ENCODE results near the gene ACVR1C. TPM values are rescaled to one million over a fixed set of nuclear protein-coding genes. Genes with fewer than 3 reads are reported as not detected.
A peak's percentile ranks its signal among the peaks of the same experiment; 100 is the strongest.

ACVR1C gene
- total RNA-seq, 1 experiment from 2014 or later: 1.2 TPM

DNA sequence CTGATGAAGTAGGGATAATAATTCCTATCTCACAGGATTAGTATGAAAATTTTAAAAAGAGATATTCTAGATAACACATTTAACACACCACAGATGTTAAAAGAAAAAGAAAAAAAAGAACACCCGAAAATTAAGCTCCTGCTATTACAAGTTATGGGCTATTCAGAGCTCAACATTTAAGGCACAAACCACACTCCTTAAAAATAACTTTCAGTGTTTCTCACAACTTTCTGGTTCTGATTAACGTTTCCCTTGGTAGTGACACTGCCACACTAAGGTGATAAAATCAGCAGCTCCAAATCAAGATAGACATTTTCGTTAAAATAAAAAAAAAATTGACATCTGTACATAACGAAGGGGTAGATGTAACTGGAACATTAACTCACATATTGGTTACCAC, 26.9 kb downstream of the ACVR1C start:
- ChIA-PET CTCF (interaction anchor here (1.0 to 2.6 kb wide), 3 partner anchors 27 to 299 kb away, joined by 3 to 11 read pairs (median 5); partner anchors contain the start of gene ACVR1C), POLR2A (no interaction called here)

DNA sequence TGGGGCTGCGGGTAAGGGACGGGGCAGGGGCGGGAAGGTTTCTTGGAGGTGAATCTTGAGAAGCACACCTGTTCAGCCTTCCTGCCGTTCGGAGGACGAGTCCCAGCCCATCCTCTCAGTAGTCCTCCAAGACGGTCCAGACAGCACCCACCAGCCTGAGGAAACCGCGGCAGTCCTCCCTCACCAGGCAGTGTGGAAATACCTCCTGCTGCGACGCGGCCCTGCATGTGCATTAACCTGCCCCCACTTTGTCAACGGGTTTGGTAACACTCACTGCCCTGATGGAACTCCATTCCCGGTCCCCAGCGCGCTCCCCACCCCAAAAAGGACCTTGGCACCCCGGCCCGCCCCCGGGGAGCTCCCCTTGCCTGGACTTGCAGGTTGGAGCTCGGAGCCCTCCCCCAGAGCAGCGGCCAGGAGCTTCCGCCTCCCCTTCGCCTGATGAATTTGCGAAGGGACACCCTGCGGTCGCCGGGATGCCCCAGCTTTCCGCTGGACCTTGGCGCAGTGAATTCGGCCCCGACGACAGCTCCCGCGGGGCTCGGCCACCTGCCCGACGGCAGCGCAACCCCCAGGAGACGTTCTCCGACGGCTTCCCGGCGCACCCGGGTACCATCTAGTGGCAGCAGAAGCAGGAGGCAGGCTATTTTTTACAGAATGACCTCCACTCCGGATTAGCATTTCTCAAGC, 31.5 kb downstream of the ACVR1C start:
- POLR2A ChIA-PET: interaction anchor here (1.2 kb wide), 1 partner anchor 32 kb away, joined by 3 read pairs; no protein-coding TSS in a partner anchor
- Mint-ChIP-seq H3K4me3 (peak overlapping the region; percentile 54), H3K4me1 (peaks cover 4% of the 10 kb centered on the region), H3K36me3 (no peaks in the 10 kb centered on the region), H3K9me3 (no peaks in the 10 kb centered on the region), H3K27me3 (ENCODE audit: low read depth) (peaks cover 36% of the 10 kb centered on the region), H3K27ac (no peak overlapping the region)
- DNase-seq (ENCODE audit: low spot score) (peak; percentile 86), ATAC-seq (peak; percentile 94)
- CTCF ChIA-PET: interaction anchor here (0.5 to 4.4 kb wide), 16 partner anchors 16 to 295 kb away, joined by 3 to 41 read pairs (median 4); partner anchors contain the start of gene ACVR1C
- TF ChIP-seq SMAD3 (CRISPR knock-in tag; IDR thresholded peaks at IDR 0.05; ENCODE audit: borderline replicate concordance): no peak
- TF ChIP-seq FOXP1 (CRISPR knock-in tag; IDR thresholded peaks at IDR 0.05; ENCODE audit: borderline replicate concordance): peak; percentile 55; the same call in 1 of the 2 replicates
- TF ChIP-seq KAT7 (CRISPR knock-in tag; IDR thresholded peaks at IDR 0.05; ENCODE audit: borderline replicate concordance): 0 out of 2 replicates have a peak, but pooled peaks have one; percentile 43
- TF ChIP-seq, protein P1, sequence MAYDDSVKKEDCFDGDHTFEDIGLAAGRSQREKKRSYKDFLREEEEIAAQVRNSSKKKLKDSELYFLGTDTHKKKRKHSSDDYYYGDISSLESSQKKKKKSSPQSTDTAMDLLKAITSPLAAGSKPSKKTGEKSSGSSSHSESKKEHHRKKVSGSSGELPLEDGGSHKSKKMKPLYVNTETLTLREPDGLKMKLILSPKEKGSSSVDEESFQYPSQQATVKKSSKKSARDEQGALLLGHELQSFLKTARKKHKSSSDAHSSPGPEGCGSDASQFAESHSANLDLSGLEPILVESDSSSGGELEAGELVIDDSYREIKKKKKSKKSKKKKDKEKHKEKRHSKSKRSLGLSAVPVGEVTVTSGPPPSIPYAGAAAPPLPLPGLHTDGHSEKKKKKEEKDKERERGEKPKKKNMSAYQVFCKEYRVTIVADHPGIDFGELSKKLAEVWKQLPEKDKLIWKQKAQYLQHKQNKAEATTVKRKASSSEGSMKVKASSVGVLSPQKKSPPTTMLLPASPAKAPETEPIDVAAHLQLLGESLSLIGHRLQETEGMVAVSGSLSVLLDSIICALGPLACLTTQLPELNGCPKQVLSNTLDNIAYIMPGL (CRISPR knock-in tag; IDR thresholded peaks at IDR 0.05): peak; percentile 33; the same call in 1 of the 2 replicates
- 0 out of 2 replicates have a peak, but pooled peaks have one; percentile 52 for TF ChIP-seq RELA (CRISPR knock-in tag; IDR thresholded peaks at IDR 0.05; ENCODE audit: borderline replicate concordance)
- TF ChIP-seq, protein P2, sequence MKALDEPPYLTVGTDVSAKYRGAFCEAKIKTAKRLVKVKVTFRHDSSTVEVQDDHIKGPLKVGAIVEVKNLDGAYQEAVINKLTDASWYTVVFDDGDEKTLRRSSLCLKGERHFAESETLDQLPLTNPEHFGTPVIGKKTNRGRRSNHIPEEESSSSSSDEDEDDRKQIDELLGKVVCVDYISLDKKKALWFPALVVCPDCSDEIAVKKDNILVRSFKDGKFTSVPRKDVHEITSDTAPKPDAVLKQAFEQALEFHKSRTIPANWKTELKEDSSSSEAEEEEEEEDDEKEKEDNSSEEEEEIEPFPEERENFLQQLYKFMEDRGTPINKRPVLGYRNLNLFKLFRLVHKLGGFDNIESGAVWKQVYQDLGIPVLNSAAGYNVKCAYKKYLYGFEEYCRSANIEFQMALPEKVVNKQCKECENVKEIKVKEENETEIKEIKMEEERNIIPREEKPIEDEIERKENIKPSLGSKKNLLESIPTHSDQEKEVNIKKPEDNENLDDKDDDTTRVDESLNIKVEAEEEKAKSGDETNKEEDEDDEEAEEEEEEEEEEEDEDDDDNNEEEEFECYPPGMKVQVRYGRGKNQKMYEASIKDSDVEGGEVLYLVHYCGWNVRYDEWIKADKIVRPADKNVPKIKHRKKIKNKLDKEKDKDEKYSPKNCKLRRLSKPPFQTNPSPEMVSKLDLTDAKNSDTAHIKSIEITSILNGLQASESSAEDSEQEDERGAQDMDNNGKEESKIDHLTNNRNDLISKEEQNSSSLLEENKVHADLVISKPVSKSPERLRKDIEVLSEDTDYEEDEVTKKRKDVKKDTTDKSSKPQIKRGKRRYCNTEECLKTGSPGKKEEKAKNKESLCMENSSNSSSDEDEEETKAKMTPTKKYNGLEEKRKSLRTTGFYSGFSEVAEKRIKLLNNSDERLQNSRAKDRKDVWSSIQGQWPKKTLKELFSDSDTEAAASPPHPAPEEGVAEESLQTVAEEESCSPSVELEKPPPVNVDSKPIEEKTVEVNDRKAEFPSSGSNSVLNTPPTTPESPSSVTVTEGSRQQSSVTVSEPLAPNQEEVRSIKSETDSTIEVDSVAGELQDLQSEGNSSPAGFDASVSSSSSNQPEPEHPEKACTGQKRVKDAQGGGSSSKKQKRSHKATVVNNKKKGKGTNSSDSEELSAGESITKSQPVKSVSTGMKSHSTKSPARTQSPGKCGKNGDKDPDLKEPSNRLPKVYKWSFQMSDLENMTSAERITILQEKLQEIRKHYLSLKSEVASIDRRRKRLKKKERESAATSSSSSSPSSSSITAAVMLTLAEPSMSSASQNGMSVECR (CRISPR knock-in tag; IDR thresholded peaks at IDR 0.05; ENCODE audit: borderline replicate concordance): 0 out of 2 replicates have a peak, but pooled peaks have one; percentile 33
- TF ChIP-seq ZBTB21 (CRISPR knock-in tag; IDR thresholded peaks at IDR 0.05; ENCODE audit: borderline replicate concordance): no peak
- TF ChIP-seq, protein P3, sequence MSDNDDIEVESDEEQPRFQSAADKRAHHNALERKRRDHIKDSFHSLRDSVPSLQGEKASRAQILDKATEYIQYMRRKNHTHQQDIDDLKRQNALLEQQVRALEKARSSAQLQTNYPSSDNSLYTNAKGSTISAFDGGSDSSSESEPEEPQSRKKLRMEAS (CRISPR knock-in tag; IDR thresholded peaks at IDR 0.05): peak; percentile 75; the same call in 1 of the 2 replicates

More for the DNA sequence above, 26.9 kb downstream of the ACVR1C start:
- Mint-ChIP-seq H3K9me3 (no peaks in the 10 kb centered on the region), H3K4me3 (no peak overlapping the region), H3K36me3 (no peaks in the 10 kb centered on the region), H3K27me3 (ENCODE audit: low read depth) (peaks cover 25% of the 10 kb centered on the region), H3K4me1 (peaks cover 4% of the 10 kb centered on the region), H3K27ac (no peak overlapping the region)
- DNase-seq (ENCODE audit: low spot score) (no peak), ATAC-seq (no peak)
- TF ChIP-seq NR1H2 (CRISPR knock-in tag; IDR thresholded peaks at IDR 0.05) (no peak), GTF2I (CRISPR knock-in tag; conservative IDR thresholded peaks at IDR 0.05) (no peak), ZNF423 (CRISPR knock-in tag; IDR thresholded peaks at IDR 0.05) (no peak), PRRX2 (CRISPR knock-in tag; IDR thresholded peaks at IDR 0.05) (no peak), SMAD4 (CRISPR knock-in tag; IDR thresholded peaks at IDR 0.05) (no peak), IRF2 (CRISPR knock-in tag; IDR thresholded peaks at IDR 0.05; ENCODE audit: borderline replicate concordance, low read depth) (no peak), RELA (CRISPR knock-in tag; IDR thresholded peaks at IDR 0.05; ENCODE audit: borderline replicate concordance) (no peak), ZNF232 (CRISPR knock-in tag; IDR thresholded peaks at IDR 0.05) (no peak)
- TF ChIP-seq, protein P1 (CRISPR knock-in tag; IDR thresholded peaks at IDR 0.05): no peak
- TF ChIP-seq, protein P4, sequence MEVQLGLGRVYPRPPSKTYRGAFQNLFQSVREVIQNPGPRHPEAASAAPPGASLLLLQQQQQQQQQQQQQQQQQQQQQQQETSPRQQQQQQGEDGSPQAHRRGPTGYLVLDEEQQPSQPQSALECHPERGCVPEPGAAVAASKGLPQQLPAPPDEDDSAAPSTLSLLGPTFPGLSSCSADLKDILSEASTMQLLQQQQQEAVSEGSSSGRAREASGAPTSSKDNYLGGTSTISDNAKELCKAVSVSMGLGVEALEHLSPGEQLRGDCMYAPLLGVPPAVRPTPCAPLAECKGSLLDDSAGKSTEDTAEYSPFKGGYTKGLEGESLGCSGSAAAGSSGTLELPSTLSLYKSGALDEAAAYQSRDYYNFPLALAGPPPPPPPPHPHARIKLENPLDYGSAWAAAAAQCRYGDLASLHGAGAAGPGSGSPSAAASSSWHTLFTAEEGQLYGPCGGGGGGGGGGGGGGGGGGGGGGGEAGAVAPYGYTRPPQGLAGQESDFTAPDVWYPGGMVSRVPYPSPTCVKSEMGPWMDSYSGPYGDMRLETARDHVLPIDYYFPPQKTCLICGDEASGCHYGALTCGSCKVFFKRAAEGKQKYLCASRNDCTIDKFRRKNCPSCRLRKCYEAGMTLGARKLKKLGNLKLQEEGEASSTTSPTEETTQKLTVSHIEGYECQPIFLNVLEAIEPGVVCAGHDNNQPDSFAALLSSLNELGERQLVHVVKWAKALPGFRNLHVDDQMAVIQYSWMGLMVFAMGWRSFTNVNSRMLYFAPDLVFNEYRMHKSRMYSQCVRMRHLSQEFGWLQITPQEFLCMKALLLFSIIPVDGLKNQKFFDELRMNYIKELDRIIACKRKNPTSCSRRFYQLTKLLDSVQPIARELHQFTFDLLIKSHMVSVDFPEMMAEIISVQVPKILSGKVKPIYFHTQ (CRISPR knock-in tag; IDR thresholded peaks at IDR 0.05): no peak
- TF ChIP-seq, protein P5, sequence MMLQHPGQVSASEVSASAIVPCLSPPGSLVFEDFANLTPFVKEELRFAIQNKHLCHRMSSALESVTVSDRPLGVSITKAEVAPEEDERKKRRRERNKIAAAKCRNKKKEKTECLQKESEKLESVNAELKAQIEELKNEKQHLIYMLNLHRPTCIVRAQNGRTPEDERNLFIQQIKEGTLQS (CRISPR knock-in tag; conservative IDR thresholded peaks at IDR 0.05): no peak
- TF ChIP-seq, protein P6, sequence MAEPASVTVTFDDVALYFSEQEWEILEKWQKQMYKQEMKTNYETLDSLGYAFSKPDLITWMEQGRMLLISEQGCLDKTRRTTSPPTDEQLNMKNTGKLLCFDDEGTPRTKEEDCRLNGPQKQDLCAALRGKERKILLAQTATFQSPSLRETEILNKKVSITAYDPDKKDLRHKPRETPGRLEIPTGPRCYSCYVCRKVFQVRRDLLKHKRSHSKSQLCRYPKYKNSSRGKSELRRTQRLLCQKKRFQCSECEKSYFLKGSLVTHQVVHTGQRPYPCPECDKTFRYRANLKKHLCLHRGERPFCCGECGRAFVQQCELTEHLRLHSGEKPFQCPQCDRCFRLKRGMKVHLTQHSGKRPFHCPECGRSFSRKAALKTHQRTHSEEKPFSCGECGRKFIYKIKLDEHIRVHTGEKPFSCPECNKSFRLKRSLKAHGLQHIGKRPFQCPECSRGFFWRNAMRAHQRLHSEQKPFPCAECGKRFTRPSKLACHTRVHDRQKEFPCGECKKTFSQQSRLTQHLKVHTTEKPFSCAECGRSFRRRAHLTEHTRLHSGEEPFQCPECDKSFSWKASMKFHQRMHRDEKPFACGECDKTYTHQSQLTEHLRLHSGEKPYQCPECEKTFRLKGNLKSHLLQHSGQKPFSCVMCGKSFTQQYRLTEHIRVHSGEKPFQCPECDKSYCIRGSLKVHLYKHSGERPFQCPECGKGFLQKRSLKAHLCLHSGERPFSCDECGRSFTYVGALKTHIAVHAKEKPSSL (CRISPR knock-in tag; conservative IDR thresholded peaks at IDR 0.05): no peak
